Neutrophil (primary cell): Measurements from ENCODE around the gene SORCS2.

Source experiments
- H3K27ac ChIP-seq: fragments of 200-600 bp; sonication (generic); 2 replicates; pipeline ENCODE4 v1.5.1; 2016; ENCODE audit warnings: mild to moderate bottlenecking, moderate library complexity
- H3K27me3 ChIP-seq: fragments of 200-600 bp; sonication (generic); 2 replicates; pipeline ENCODE4 v1.6.0; 2016; ENCODE audit warnings: mild to moderate bottlenecking
- H3K36me3 ChIP-seq: fragments of 200-600 bp; sonication (generic); 2 replicates; pipeline ENCODE4 v1.5.1; 2017
- H3K4me1 ChIP-seq, 2 experiments: fragments of 200-600 bp in 1 of 2; sonication (generic) in 1 of 2; 1 replicate in 1 of 2; 2 replicates in 1 of 2; pipeline versions ENCODE4 v1.5.1 to v1.6.1; 2013 to 2016; ENCODE audit warnings: low read depth in 1 of 2, low read length in 1 of 2, mild to moderate bottlenecking in 1 of 2, moderate library complexity in 1 of 2; ENCODE audit not compliant: control insufficient read depth in 1 of 2, insufficient read depth in 1 of 2
- H3K4me3 ChIP-seq, 2 experiments: fragments of 200-600 bp in 1 of 2; sonication (generic) in 1 of 2; 1 replicate in 1 of 2; 2 replicates in 1 of 2; pipeline ENCODE4 v1.5.1; 2013 to 2016; ENCODE audit warnings: low read depth in 1 of 2, low read length in 1 of 2, mild to moderate bottlenecking in 1 of 2, moderate library complexity in 1 of 2
- H3K9me3 ChIP-seq: fragments of 200-600 bp; sonication (generic); 2 replicates; pipeline ENCODE4 v1.5.1; 2016
- CTCF ChIP-seq: fragments of 200-600 bp; sonication (generic); IDR thresholded peaks from 2 replicates; pipeline ENCODE4 v1.5.1; 2016; ENCODE audit warnings: antibody characterized with exemption

The SORCS2 gene

GRCh38 chr4:7208509-7209451 lies 16.4 kb downstream of the SORCS2 start:
- Histone ChIP-seq H3K4me1 (no peaks in the 10 kb centered on the region), H3K27ac (no peak overlapping the region), H3K36me3 (no peaks in the 10 kb centered on the region), H3K27me3 (peaks cover 5% of the 10 kb centered on the region), H3K4me3 (no peak overlapping the region), H3K9me3 (no peaks in the 10 kb centered on the region)
- no peak for TF ChIP-seq CTCF

GRCh38 chr4:7209699-7210098 lies 17.4 kb downstream of the SORCS2 start:
- Histone ChIP-seq H3K36me3 (no peaks in the 10 kb centered on the region), H3K27ac (no peak overlapping the region), H3K9me3 (no peaks in the 10 kb centered on the region), H3K4me3 (no peak overlapping the region), H3K4me1 (no peaks in the 10 kb centered on the region), H3K27me3 (peaks cover 5% of the 10 kb centered on the region)
- no peak for TF ChIP-seq CTCF

- Histone ChIP-seq H3K27me3 (peaks cover 5% of the 10 kb centered on the region), H3K4me1 (no peaks in the 10 kb centered on the region), H3K9me3 (no peaks in the 10 kb centered on the region), H3K27ac (no peak overlapping the region), H3K4me3 (no peak overlapping the region), H3K36me3 (no peaks in the 10 kb centered on the region)
- no peak for TF ChIP-seq CTCF
Measured at GRCh38 chr4:7210824-7211223, 18.5 kb downstream of the SORCS2 start.

GRCh38 chr4:7212101-7212674 lies 19.9 kb downstream of the SORCS2 start:
- Histone ChIP-seq H3K27ac (no peak overlapping the region), H3K27me3 (peaks cover under 1% of the 10 kb centered on the region), H3K4me1 (no peaks in the 10 kb centered on the region), H3K4me3 (no peak overlapping the region), H3K36me3 (no peaks in the 10 kb centered on the region), H3K9me3 (no peaks in the 10 kb centered on the region)
- TF ChIP-seq CTCF, result no peak

GRCh38 chr4:7212921-7213320 lies 20.6 kb downstream of the SORCS2 start:
- Histone ChIP-seq H3K9me3 (no peaks in the 10 kb centered on the region), H3K27me3 (no peaks in the 10 kb centered on the region), H3K27ac (no peak overlapping the region), H3K36me3 (no peaks in the 10 kb centered on the region), H3K4me3 (no peak overlapping the region), H3K4me1 (no peaks in the 10 kb centered on the region)
- TF ChIP-seq CTCF, result no peak
